RWPE1 (cell line): Measurements from ENCODE around the gene NXT1.
A peak's percentile ranks its signal among the peaks of the same experiment; 100 is the strongest.

ENCODE experiments used
- CTCF ChIA-PET: fragments of 350-600 bp; sonication (Branson Sonifier 250); formaldehyde crosslinking; extraction: SDS; loops from one replicate; lab custom pipeline; 2021; lab: Yijun Ruan, JAX
- POLR2A ChIA-PET: fragments of 400-600 bp; formaldehyde crosslinking; extraction: SDS; loops from one replicate; lab custom pipeline; 2020; ENCODE audit warnings: antibody characterized with exemption; ENCODE audit not compliant: low non-redundant PET; lab: Yijun Ruan, JAX
- DNase-seq: peaks from one replicate; pipeline ENCODE4 v3.0.0; 2012; ENCODE audit warnings: low spot score
- H3K27ac ChIP-seq: fragments of 450-650 bp; 2 replicates; pipeline ENCODE4 v1.5.1; 2017
- CTCF ChIP-seq: fragments of 450-650 bp; conservative IDR thresholded peaks from 2 replicates; pipeline ENCODE4 v1.5.1; 2017; ENCODE audit warnings: low read depth, mild to moderate bottlenecking

The NXT1 gene

GRCh38 chr20:23367770-23368169 lies 17.2 kb downstream of the NXT1 start:
- peak; percentile 74 for DNase-seq
- ChIA-PET POLR2A (no interaction called here), CTCF (no interaction called here)
- H3K27ac ChIP-seq, result no peak overlapping the region
- TF ChIP-seq CTCF, result no peak

GRCh38 chr20:23368316-23369071 lies 17.9 kb downstream of the NXT1 start:
- H3K27ac ChIP-seq, result no peak overlapping the region
- POLR2A ChIA-PET, result no interaction called here
- CTCF ChIA-PET, result no interaction called here
- TF ChIP-seq CTCF, result no peak
- no peak for DNase-seq

GRCh38 chr20:23369072-23369823 lies 18.7 kb downstream of the NXT1 start:
- H3K27ac ChIP-seq, result no peak overlapping the region
- POLR2A ChIA-PET, result no interaction called here
- CTCF ChIA-PET, result no interaction called here
- DNase-seq, result no peak
- no peak for TF ChIP-seq CTCF

- ChIA-PET POLR2A (no interaction called here), CTCF (no interaction called here)
- no peak overlapping the region for H3K27ac ChIP-seq
- no peak for DNase-seq
- no peak for TF ChIP-seq CTCF
These were observed 19.7 kb downstream of the NXT1 start for GRCh38 chr20:23370274-23370673.

GRCh38 chr20:23370873-23371272 lies 20.3 kb downstream of the NXT1 start:
- no peak for TF ChIP-seq CTCF
- CTCF ChIA-PET, result no interaction called here
- no peak for DNase-seq
- POLR2A ChIA-PET, result no interaction called here
- H3K27ac ChIP-seq, result no peak overlapping the region

- ChIA-PET CTCF (no interaction called here), POLR2A (no interaction called here)
- no peak overlapping the region for H3K27ac ChIP-seq
- DNase-seq, result no peak
- no peak for TF ChIP-seq CTCF
These were observed 20.9 kb downstream of the NXT1 start for GRCh38 chr20:23371496-23371895.
